Esophagus muscularis mucosa (tissue), 4 donors: Measurements from ENCODE around the gene C1QC. TPM values are rescaled to one million over a fixed set of nuclear protein-coding genes. Genes with fewer than 3 reads are reported as not detected.
A peak's percentile ranks its signal among the peaks of the same experiment; 100 is the strongest.
"Not testable (repeated sequence)": the region's sequence is repeated elsewhere in the genome, so short reads cannot be mapped to it uniquely, and the experiment has no call there.

Experiments
- DNase-seq: peaks from one replicate; pipeline ENCODE4 v3.0.0-alpha.2; 2017; ENCODE audit errors: extremely low spot score
- H3K27ac ChIP-seq, 4 donors: fragments of 200-600 bp; sonication (generic); replicated peaks in 1 of 4; 1 replicate in 3 of 4; 2 replicates in 1 of 4; pipeline ENCODE4 v1.5.1; 2016 to 2019; ENCODE audit warnings: mild to moderate bottlenecking in 1 of 4
- H3K27me3 ChIP-seq, 4 donors: fragments of 200-600 bp; sonication (generic); one replicate each; pipeline versions ENCODE4 v1.5.1 to v1.6.0; 2016 to 2019
- H3K36me3 ChIP-seq, 4 donors: fragments of 200-600 bp; sonication (generic); one replicate each; pipeline ENCODE4 v1.5.1; 2016 to 2019
- H3K4me1 ChIP-seq, 4 donors: fragments of 200-600 bp; sonication (generic); one replicate each; pipeline ENCODE4 v1.5.1; 2016 to 2019
- H3K4me3 ChIP-seq, 4 donors: fragments of 200-600 bp; sonication (generic); 1 replicate in 2 of 4; 2 replicates in 2 of 4; pipeline ENCODE4 v1.5.1; 2016 to 2019; ENCODE audit warnings: mild to moderate bottlenecking in 4 of 4, moderate library complexity in 1 of 4
- H3K9me3 ChIP-seq, 4 donors: fragments of 200-600 bp; sonication (generic); 1 replicate in 3 of 4; 2 replicates in 1 of 4; pipeline ENCODE4 v1.5.1; 2016 to 2019
- EP300 ChIP-seq: sonication (generic); formaldehyde crosslinking; IDR thresholded peaks from one replicate; pipeline ENCODE4 v1.6.1; 2017; ENCODE audit warnings: antibody characterized with exemption
- POLR2A ChIP-seq: fragments of 450-650 bp; IDR thresholded peaks from one replicate; pipeline ENCODE4 v1.6.1; 2017; ENCODE audit warnings: antibody characterized with exemption, moderate library complexity, mild to moderate bottlenecking, low read depth
- POLR2AphosphoS5 ChIP-seq, 2 donors: sonication (generic); formaldehyde crosslinking; IDR thresholded peaks; one replicate each; pipeline ENCODE4 v1.6.1; 2017; ENCODE audit warnings: antibody characterized with exemption in 2 of 2
- WGBS: methylation state at CpG from one replicate; pipeline ENCODE4 v1.1.5; 2018; 5-methylcytosine and 5-hydroxymethylcytosine counted together
- intact Hi-C: fragments of 100-400 bp; cut with DNase I; formaldehyde crosslinking; loops from one replicate; pipeline ENCODE4 v1.15.1; 2023
- total RNA-seq, 4 donors: library from RNA; depleted of rRNA; stranded (reverse); fragments of >200 nt; gene quantifications; one replicate each; pipeline versions ENCODE4 v1.1.0 to v1.2.1, GENCODE V29; 2016
- TF ChIP-seq, protein P1 (sequence below), 3 experiments: fragments of 200-600 bp in 2 of 3; fragments of 450-650 bp in 1 of 3; sonication (generic) in 2 of 3; IDR thresholded peaks; one replicate each; pipeline ENCODE4 v1.5.1; 2017 to 2019; ENCODE audit warnings: antibody characterized with exemption in 3 of 3, mild to moderate bottlenecking in 2 of 3, moderate library complexity in 1 of 3

Gene C1QC
- total RNA-seq, 4 donors from 2014 or later: 171 to 311 (median 181) TPM

DNA sequence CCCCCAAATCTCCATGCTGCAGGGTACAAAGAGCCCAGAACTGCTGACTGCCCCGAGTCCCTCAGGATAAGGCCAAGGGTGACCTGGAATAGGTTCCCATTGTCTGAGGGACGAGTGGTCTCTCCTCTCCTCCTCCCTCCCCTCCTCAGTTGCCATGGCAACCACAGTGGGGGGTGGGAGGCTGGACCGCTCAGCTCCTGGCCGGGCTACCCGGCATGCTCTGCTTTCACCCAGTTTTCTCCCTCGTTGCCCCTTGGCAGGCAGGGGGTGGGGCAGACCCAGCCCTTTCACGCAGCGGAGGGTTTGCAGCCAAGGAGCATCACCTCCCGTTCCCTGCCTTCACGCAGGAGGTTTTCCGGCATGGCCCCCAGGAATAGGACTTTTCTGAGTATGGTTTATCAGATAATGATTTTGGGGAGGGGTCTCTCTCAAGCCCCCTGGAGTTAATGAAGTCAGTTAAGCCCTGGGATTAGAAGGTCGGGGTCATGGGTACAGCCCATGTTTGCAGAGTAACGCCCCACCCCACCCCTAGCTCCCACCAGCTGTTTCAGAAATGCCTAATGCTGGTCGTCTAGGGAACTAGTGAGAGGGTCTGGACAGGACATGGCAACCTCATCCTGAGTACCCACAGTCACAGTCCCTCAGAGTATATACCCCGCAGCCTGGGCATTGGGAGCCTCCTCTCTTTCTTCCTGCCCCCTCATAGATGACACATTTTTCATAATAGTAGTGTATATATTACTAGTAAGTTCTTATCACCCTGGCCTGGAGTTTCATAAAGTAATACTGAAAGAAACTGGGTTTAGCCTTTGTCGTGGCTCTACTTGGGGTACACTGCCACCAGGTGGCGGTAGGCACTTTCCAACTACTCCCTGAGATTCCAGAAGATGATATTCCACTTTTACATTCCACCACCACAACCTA is 30.3 kb downstream of the C1QC start:
- no peak for DNase-seq
- TF ChIP-seq, protein P1, sequence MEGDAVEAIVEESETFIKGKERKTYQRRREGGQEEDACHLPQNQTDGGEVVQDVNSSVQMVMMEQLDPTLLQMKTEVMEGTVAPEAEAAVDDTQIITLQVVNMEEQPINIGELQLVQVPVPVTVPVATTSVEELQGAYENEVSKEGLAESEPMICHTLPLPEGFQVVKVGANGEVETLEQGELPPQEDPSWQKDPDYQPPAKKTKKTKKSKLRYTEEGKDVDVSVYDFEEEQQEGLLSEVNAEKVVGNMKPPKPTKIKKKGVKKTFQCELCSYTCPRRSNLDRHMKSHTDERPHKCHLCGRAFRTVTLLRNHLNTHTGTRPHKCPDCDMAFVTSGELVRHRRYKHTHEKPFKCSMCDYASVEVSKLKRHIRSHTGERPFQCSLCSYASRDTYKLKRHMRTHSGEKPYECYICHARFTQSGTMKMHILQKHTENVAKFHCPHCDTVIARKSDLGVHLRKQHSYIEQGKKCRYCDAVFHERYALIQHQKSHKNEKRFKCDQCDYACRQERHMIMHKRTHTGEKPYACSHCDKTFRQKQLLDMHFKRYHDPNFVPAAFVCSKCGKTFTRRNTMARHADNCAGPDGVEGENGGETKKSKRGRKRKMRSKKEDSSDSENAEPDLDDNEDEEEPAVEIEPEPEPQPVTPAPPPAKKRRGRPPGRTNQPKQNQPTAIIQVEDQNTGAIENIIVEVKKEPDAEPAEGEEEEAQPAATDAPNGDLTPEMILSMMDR (IDR thresholded peaks at IDR 0.05): peak; percentile 43 to 46 (median 44)
- TF ChIP-seq EP300: no peak
- Histone ChIP-seq H3K4me3 (no peak overlapping the region), H3K36me3 (no peaks in the 10 kb centered on the region), H3K4me1 (no peaks in the 10 kb centered on the region), H3K27me3 (peaks cover 0 to 89% (median 11%) of the 10 kb centered on the region in 4 donors), H3K27ac (no peak overlapping the region), H3K9me3 (no peaks in the 10 kb centered on the region)
- WGBS: 32% methylated on average over 16 of the region's 17 CpGs
- intact Hi-C loops: no loop called here

DNA sequence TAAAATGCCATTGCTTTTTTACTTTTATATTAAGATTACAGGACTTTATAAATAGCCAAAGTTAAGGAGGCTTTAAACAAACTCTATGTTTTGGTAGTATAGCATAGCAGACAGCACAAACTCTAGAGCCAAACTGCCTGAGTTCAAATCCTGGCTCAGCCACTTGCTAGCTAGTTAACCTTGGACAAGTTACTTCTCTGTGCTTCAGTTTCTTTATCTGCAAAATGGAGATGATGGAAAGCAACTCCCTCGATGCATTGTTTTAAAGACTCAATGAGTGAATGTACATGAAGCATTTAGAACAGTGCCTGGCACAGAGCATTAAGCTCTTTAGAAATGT is 30.9 kb downstream of the C1QC start:
- Histone ChIP-seq H3K9me3 (no peaks in the 10 kb centered on the region), H3K27ac (no peak overlapping the region), H3K4me1 (no peaks in the 10 kb centered on the region), H3K36me3 (no peaks in the 10 kb centered on the region), H3K4me3 (no peak overlapping the region), H3K27me3 (peaks cover 0 to 86% (median 11%) of the 10 kb centered on the region in 4 donors)
- no peak for DNase-seq
- 61% methylated on average over 1 of the region's 1 CpG for WGBS
- intact Hi-C loops: no loop called here
- TF ChIP-seq POLR2AphosphoS5 (IDR thresholded peaks at IDR 0.05) (no peak), EP300 (no peak), POLR2A (no peak)
- TF ChIP-seq, protein P1 (IDR thresholded peaks at IDR 0.05): no peak

DNA sequence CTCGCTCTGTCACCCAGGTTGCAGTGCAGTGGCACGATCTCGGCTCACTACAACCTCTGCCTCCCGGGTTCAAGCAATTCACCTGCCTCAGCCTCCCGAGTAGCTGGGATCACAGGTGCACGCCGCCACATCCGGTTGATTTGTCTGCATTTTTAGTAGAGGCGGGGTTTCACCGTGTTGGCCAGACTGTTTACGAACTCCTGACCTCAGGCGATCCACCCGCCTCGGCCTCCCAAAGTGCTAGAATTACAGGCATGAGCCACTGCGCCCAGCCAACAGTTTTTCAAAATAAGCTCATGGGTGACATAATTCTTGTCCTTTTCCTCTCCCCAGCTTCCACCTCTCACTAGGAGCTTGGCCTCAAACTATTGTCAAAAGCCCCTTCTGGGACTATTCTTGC is 32.7 kb downstream of the C1QC start:
- H3K4me3 ChIP-seq, intact Hi-C loops, H3K36me3 ChIP-seq, H3K4me1 ChIP-seq, DNase-seq, H3K9me3 ChIP-seq, H3K27ac ChIP-seq: not testable (repeated sequence)
- 93% methylated on average over 15 of the region's 15 CpGs for WGBS
- H3K27me3 ChIP-seq: peaks cover 0 to 69% (median 11%) of the 10 kb centered on the region in 4 donors

DNA sequence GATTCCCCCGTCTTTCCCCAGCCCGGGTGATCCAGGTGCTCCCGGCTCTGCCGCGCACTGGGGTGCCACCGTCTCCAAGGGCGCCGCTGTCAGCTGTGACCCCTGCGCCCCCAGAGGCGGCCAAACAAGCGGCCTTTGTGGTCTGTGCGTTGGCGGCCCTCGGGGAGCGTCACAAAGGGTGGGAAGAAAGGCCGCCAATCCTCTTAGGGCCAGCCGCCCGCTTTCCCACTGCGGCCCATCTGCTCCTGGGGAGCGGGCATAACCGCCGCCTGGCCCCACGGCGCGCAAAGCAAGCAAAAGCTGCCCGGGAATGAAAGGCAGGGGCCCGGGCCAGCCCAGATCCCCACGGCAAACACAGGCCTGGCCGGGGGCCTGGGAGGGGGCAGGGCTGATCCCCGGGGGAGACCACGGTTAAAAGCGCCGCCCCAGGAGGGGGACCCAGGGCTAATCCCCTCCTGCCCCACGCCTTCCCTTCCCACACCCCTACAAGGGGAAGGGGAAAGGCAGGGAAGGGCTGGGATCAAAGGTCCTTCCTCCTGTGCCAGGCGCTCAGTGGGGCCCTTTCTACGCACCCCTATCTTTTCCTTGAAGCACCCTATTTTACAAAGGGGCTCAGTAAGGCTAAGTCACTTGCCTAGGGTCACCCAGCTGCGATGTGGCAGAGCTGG is 33.6 kb downstream of the C1QC start:
- WGBS: 81% methylated on average over 33 of the region's 37 CpGs
- Histone ChIP-seq H3K36me3 (no peaks in the 10 kb centered on the region), H3K4me3 (no peak overlapping the region), H3K9me3 (no peaks in the 10 kb centered on the region), H3K27ac (no peak overlapping the region), H3K4me1 (no peaks in the 10 kb centered on the region), H3K27me3 (peaks cover 0 to 62% (median 11%) of the 10 kb centered on the region in 4 donors)
- DNase-seq: no peak
- intact Hi-C loops: no loop called here
- no peak for TF ChIP-seq EP300
- TF ChIP-seq, protein P1 (IDR thresholded peaks at IDR 0.05): no peak
- TF ChIP-seq POLR2AphosphoS5 (IDR thresholded peaks at IDR 0.05): no peak
- no peak for TF ChIP-seq POLR2A
